GM19468 (cell line): ENCODE measurements around the gene SOBP.

Experiments used
- ATAC-seq: cut with Tn5 transposase; IDR thresholded peaks from one replicate; pipeline ENCODE4 v1.9.1; 2021; ENCODE audit warnings: mild to moderate bottlenecking, moderate library complexity, moderate number of reproducible peaks; ENCODE audit not compliant: unreplicated experiment; ENCODE audit errors: extremely low read depth

The SOBP gene

GRCh38 chr6:107578642-107579341, 88.9 kb downstream of the SOBP start:
- ATAC-seq, result no peak

GRCh38 chr6:107579456-107580056, 89.6 kb downstream of the SOBP start:
- ATAC-seq, result no peak

GRCh38 chr6:107582086-107582485, 92.2 kb downstream of the SOBP start:
- ATAC-seq, result no peak

- no peak for ATAC-seq
Measured at GRCh38 chr6:107584726-107585125, 94.8 kb downstream of the SOBP start.

GRCh38 chr6:107585815-107586435, 96.0 kb downstream of the SOBP start:
- no peak for ATAC-seq

- ATAC-seq, result no peak
Measured at GRCh38 chr6:107587451-107587850, 97.5 kb downstream of the SOBP start.

- no peak for ATAC-seq
Measured at GRCh38 chr6:107589199-107589598, 99.3 kb downstream of the SOBP start.

- no peak for ATAC-seq
Measured at GRCh38 chr6:107589934-107590333, 100.0 kb downstream of the SOBP start.

- no peak for ATAC-seq
Measured at GRCh38 chr6:107590378-107590777, 100.5 kb downstream of the SOBP start.

GRCh38 chr6:107591346-107591745, 101.4 kb downstream of the SOBP start:
- ATAC-seq, result no peak

GRCh38 chr6:107592806-107593205, 102.9 kb downstream of the SOBP start:
- no peak for ATAC-seq

- no peak for ATAC-seq
Measured at GRCh38 chr6:107594736-107595135, 104.8 kb downstream of the SOBP start.

- ATAC-seq, result no peak
Measured at GRCh38 chr6:107598091-107598490, 108.2 kb downstream of the SOBP start.

- no peak for ATAC-seq
Measured at GRCh38 chr6:107599043-107599442, 109.1 kb downstream of the SOBP start.

- no peak for ATAC-seq
Measured at GRCh38 chr6:107600121-107600520, 110.2 kb downstream of the SOBP start.

GRCh38 chr6:107600936-107601335, 111.0 kb downstream of the SOBP start:
- ATAC-seq, result no peak

- no peak for ATAC-seq
Measured at GRCh38 chr6:107601406-107601805, 111.5 kb downstream of the SOBP start.

- no peak for ATAC-seq
Measured at GRCh38 chr6:107602321-107603005, 112.5 kb downstream of the SOBP start.

GRCh38 chr6:107603006-107603370, 113.1 kb downstream of the SOBP start:
- no peak for ATAC-seq

- ATAC-seq, result no peak
Measured at GRCh38 chr6:107604549-107604948, 114.6 kb downstream of the SOBP start.

- no peak for ATAC-seq
Measured at GRCh38 chr6:107606407-107606806, 116.5 kb downstream of the SOBP start.
